Measurements from ENCODE around the gene ZBTB43.

GRCh38 chr9:126838895-126839294 lies 34.1 kb downstream of the ZBTB43 start:
- TF ChIP-seq CTCF (conservative IDR thresholded peaks at IDR 0.05; ENCODE audit: low read depth in 2 of 2) (no peak), EZH2 (IDR thresholded peaks at IDR 0.05; ENCODE audit: low read depth, unreplicated experiment) (no peak)

Data from GM23338 (cell line).